Left ventricle myocardium inferior (tissue), 1 donor: ENCODE measurements around the gene CAMK1D. TPM values are rescaled to one million over a fixed set of nuclear protein-coding genes. Genes with fewer than 3 reads are reported as not detected.

ENCODE experiments used
- DNase-seq: peaks from one replicate; pipeline ENCODE4 v3.0.0-alpha.2; 2020
- H3K27ac ChIP-seq: fragments of 200-600 bp; replicated peaks from 2 replicates; pipeline ENCODE4 v1.8.0; 2021
- H3K27me3 ChIP-seq: fragments of 200-600 bp; 2 replicates; pipeline ENCODE4 v1.8.0; 2021; ENCODE audit warnings: low read depth
- H3K36me3 ChIP-seq: fragments of 200-600 bp; 2 replicates; pipeline ENCODE4 v1.8.0; 2021
- H3K4me1 ChIP-seq: fragments of 200-600 bp; 2 replicates; pipeline ENCODE4 v1.8.0; 2021
- H3K4me3 ChIP-seq: fragments of 200-600 bp; 2 replicates; pipeline ENCODE4 v1.8.0; 2021; ENCODE audit warnings: mild to moderate bottlenecking, moderate library complexity
- H3K9me3 ChIP-seq: fragments of 200-600 bp; replicated peaks from 2 replicates; pipeline ENCODE4 v1.8.0; 2021
- intact Hi-C: fragments of 100-400 bp; cut with micrococcal nuclease; formaldehyde crosslinking; loops from one replicate; pipeline ENCODE4 v1.11.0; 2022
- total RNA-seq: library from RNA; stranded (reverse); fragmentation: NEBNext Ultra II Directional; extraction: Animal tissue kit (Norgen Biotek cat#: 25700); gene quantifications from one replicate; pipeline ENCODE4 v1.2.1, GENCODE V29; 2021
- TF ChIP-seq, protein P1 (sequence below): fragments of 200-600 bp; IDR thresholded peaks from 2 replicates; pipeline ENCODE4 v1.8.0; 2021; ENCODE audit warnings: antibody characterized with exemption, mild to moderate bottlenecking, borderline replicate concordance
- donor health status: DM: no; HTN: yes; CAD: no; lungs with severe emphysema.

CAMK1D gene
- total RNA-seq, 1 donor from 2014 or later, result 2.5 TPM

DNA sequence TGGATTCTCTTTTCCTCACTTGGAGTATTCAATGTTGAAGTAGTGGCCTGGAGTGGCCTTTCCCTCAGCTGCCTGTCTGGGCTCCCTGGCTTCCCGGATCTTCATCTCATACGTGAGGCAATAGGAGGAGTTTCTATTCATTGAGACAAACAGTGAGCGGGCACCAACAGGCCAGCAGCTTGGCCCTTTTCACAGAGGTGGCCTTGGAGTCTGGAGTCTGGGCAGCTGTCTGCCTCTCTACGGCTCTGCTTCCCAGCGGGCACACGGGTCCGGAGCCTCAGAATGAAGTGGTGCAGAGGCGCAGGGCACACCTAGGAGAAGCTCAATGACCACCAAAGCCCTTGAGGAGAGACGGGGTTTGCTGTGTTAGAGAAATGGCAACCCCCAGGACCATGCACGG lies 482.7 kb downstream of the CAMK1D start:
- DNase-seq, result no peak
- TF ChIP-seq, protein P1, sequence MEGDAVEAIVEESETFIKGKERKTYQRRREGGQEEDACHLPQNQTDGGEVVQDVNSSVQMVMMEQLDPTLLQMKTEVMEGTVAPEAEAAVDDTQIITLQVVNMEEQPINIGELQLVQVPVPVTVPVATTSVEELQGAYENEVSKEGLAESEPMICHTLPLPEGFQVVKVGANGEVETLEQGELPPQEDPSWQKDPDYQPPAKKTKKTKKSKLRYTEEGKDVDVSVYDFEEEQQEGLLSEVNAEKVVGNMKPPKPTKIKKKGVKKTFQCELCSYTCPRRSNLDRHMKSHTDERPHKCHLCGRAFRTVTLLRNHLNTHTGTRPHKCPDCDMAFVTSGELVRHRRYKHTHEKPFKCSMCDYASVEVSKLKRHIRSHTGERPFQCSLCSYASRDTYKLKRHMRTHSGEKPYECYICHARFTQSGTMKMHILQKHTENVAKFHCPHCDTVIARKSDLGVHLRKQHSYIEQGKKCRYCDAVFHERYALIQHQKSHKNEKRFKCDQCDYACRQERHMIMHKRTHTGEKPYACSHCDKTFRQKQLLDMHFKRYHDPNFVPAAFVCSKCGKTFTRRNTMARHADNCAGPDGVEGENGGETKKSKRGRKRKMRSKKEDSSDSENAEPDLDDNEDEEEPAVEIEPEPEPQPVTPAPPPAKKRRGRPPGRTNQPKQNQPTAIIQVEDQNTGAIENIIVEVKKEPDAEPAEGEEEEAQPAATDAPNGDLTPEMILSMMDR, result no peak
- Histone ChIP-seq H3K4me3 (no peak overlapping the region), H3K36me3 (peaks cover 22% of the 10 kb centered on the region), H3K9me3 (no peaks in the 10 kb centered on the region), H3K4me1 (peaks cover 6% of the 10 kb centered on the region), H3K27ac (no peak overlapping the region), H3K27me3 (no peaks in the 10 kb centered on the region)
- intact Hi-C loops, result no loop called here

DNA sequence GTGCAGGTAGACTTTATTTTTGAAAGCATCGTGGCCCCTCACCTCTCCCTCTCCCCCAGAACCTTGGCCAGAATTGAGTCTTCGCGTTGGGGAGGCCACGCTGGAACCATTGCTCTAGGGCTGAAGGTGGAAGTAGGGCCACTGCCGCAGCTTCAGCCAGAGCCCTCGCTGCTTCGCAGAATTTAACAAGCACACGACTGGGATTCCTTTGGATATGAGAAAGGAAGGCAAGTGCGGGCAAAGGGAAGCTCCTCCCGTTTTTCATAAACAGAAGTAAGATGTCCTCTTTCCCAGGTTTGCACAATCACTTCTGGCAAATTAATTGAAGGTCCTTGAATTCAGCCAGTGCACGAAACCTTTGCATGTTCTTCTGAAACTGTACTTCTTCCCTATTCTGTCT lies 484.1 kb downstream of the CAMK1D start:
- H3K9me3 ChIP-seq, result no peaks in the 10 kb centered on the region
- peaks cover 2% of the 10 kb centered on the region for H3K27me3 ChIP-seq
- peaks cover 17% of the 10 kb centered on the region for H3K36me3 ChIP-seq
- no peak overlapping the region for H3K27ac ChIP-seq
- H3K4me3 ChIP-seq, result no peak overlapping the region
- TF ChIP-seq, protein P1, result no peak
- no peak for DNase-seq
- intact Hi-C loops, result no loop called here
- peaks cover 6% of the 10 kb centered on the region for H3K4me1 ChIP-seq

DNA sequence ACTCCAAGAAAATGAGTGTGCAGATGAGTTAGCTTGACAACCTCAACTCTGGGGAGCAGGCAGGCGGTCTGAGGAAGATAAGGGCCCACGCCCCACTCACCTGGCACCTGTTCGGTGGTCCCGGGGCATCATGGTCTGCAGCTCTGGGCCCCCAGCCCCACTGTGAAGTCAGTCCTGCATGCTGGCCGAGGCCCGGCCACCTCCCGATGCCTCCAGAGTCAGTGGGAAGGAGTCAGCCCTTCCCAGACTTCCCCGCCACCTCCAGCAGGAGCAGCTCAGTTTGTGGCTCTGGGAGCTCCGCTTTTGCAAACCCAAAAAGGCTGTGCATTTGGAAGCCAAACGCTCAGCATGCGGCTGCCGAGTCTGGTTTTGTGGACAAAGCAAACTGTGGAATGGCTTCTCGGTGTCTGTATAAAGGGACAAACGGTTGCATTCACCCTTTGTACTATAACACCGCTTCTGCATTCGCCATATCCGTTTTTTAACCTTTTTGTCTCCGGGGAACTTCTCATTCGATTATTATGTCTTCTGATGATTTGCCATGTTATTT lies 484.8 kb downstream of the CAMK1D start:
- Histone ChIP-seq H3K9me3 (no peaks in the 10 kb centered on the region), H3K4me1 (peaks cover 7% of the 10 kb centered on the region), H3K27ac (no peak overlapping the region), H3K36me3 (peaks cover 11% of the 10 kb centered on the region), H3K4me3 (no peak overlapping the region), H3K27me3 (peaks cover 9% of the 10 kb centered on the region)
- DNase-seq, result no peak
- TF ChIP-seq, protein P1, result no peak
- intact Hi-C loops, result no loop called here

DNA sequence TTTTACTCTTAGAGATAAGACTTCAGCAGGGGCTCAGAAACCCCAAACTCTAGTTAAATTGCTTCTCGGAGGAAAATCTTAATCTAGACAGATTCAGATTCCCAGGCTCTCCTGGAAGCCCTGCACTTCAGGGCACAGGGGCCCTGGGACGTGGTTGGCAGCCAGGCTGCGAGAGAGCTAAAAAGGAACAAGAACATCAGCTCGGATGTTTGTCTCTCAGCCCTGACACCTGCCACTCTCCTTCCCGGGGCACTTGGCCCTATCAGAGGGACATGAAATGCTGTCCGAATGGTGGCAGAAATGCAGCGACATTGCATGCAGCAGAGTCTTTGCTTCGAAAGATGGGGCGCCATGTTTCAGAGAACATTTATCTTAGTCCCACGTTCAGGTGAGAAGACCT lies 485.4 kb downstream of the CAMK1D start:
- intact Hi-C loops, result no loop called here
- TF ChIP-seq, protein P1, result no peak
- H3K27ac ChIP-seq, result no peak overlapping the region

DNA sequence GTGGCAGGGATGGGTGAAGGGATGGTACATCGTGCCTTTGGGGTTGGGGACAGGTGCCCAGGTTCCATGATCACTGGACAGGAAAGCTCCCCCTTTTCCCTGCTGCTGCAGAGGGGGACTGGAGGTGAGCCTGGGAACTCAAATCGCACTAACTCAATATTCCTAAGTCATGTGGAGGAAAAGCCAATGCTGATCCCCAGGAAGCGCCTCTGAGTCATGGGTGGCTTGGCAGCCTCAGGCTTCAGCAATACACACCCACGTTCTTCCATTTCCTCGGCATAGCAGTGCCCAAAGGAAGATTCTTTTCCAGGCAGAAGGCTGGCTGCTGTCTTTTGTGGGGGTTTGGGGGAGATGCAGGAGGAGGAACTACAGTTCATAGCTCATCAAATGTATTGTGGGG lies 486.4 kb downstream of the CAMK1D start:
- DNase-seq, result no peak
- H3K36me3 ChIP-seq, result no peaks in the 10 kb centered on the region
- TF ChIP-seq, protein P1, result no peak
- no peak overlapping the region for H3K4me3 ChIP-seq
- intact Hi-C loops, result no loop called here
- no peak overlapping the region for H3K27ac ChIP-seq
- peaks cover 22% of the 10 kb centered on the region for H3K4me1 ChIP-seq
- peaks cover 16% of the 10 kb centered on the region for H3K27me3 ChIP-seq
- H3K9me3 ChIP-seq, result no peaks in the 10 kb centered on the region

More for the DNA sequence above, 485.4 kb downstream of the CAMK1D start:
- Histone ChIP-seq H3K4me1 (peaks cover 12% of the 10 kb centered on the region), H3K27me3 (peaks cover 13% of the 10 kb centered on the region), H3K9me3 (no peaks in the 10 kb centered on the region), H3K4me3 (no peak overlapping the region), H3K36me3 (peaks cover 6% of the 10 kb centered on the region)
- DNase-seq, result no peak
